HG03280 (cell line): Measurements from ENCODE around the gene PCNP.
A peak's percentile ranks its signal among the peaks of the same experiment; 100 is the strongest.
"Not testable (repeated sequence)": the region's sequence is repeated elsewhere in the genome, so short reads cannot be mapped to it uniquely, and the experiment has no call there.

ENCODE experiments used
- ATAC-seq: cut with Tn5 transposase; IDR thresholded peaks from one replicate; pipeline ENCODE4 v1.9.1; 2021; ENCODE audit warnings: mild to moderate bottlenecking, moderate library complexity; ENCODE audit not compliant: unreplicated experiment

The PCNP gene

GRCh38 chr3:101631098-101631796 lies 57.3 kb downstream of the PCNP start:
- ATAC-seq: no peak

GRCh38 chr3:101631959-101632358 lies 58.0 kb downstream of the PCNP start:
- not testable (repeated sequence) for ATAC-seq

- ATAC-seq: no peak
Measured at GRCh38 chr3:101632586-101632985, 58.6 kb downstream of the PCNP start.

- ATAC-seq: no peak
Measured at GRCh38 chr3:101633186-101633585, 59.2 kb downstream of the PCNP start.

GRCh38 chr3:101634591-101635196 lies 60.7 kb downstream of the PCNP start:
- no peak for ATAC-seq

- ATAC-seq: no peak
Measured at GRCh38 chr3:101635345-101635744, 61.4 kb downstream of the PCNP start.

- ATAC-seq: peak; percentile 97
Measured at GRCh38 chr3:101635954-101636798, 62.2 kb downstream of the PCNP start.

GRCh38 chr3:101637451-101637850 lies 63.5 kb downstream of the PCNP start:
- no peak for ATAC-seq

- no peak for ATAC-seq
Measured at GRCh38 chr3:101638261-101638745, 64.3 kb downstream of the PCNP start.

GRCh38 chr3:101639280-101639963 lies 65.4 kb downstream of the PCNP start:
- no peak for ATAC-seq

GRCh38 chr3:101640256-101640655 lies 66.3 kb downstream of the PCNP start:
- ATAC-seq: no peak

GRCh38 chr3:101641397-101642115 lies 67.6 kb downstream of the PCNP start:
- ATAC-seq: not testable (repeated sequence)

GRCh38 chr3:101642441-101642840 lies 68.5 kb downstream of the PCNP start:
- ATAC-seq: no peak

GRCh38 chr3:101643009-101643844 lies 69.2 kb downstream of the PCNP start:
- ATAC-seq: no peak
